Testis (tissue), 3 donors: ENCODE results near the gene AKIP1. TPM values are rescaled to one million over a fixed set of nuclear protein-coding genes. Genes with fewer than 3 reads are reported as not detected.
A peak's percentile ranks its signal among the peaks of the same experiment; 100 is the strongest.

Experiments
- DNase-seq: peaks from one replicate; pipeline ENCODE4 v3.0.0-alpha.2; 2019
- H3K27ac ChIP-seq, 2 donors: fragments of 200-600 bp; sonication (generic); one replicate each; pipeline ENCODE4 v1.5.1; 2019
- H3K27me3 ChIP-seq: fragments of 200-600 bp; sonication (generic); one replicate; pipeline ENCODE4 v1.5.1; 2019
- H3K36me3 ChIP-seq: fragments of 200-600 bp; sonication (generic); one replicate; pipeline ENCODE4 v1.5.1; 2017; ENCODE audit warnings: low read depth; ENCODE audit errors: missing control alignments
- H3K4me1 ChIP-seq: fragments of 200-600 bp; sonication (generic); one replicate; pipeline ENCODE4 v1.5.1; 2019
- H3K4me3 ChIP-seq, 2 donors: fragments of 200-600 bp; sonication (generic); one replicate each; pipeline ENCODE4 v1.5.1; 2017 to 2019
- H3K9me3 ChIP-seq: fragments of 200-600 bp; sonication (generic); one replicate; pipeline ENCODE4 v1.5.1; 2017
- CTCF ChIP-seq, 3 experiments: fragments of 450-650 bp in 2 of 3; fragments of 200-600 bp in 1 of 3; sonication (generic) in 1 of 3; IDR thresholded peaks; one replicate each; pipeline ENCODE4 v1.5.1; 2016 to 2019; ENCODE audit warnings: antibody characterized with exemption in 3 of 3, mild to moderate bottlenecking in 2 of 3, moderate library complexity in 1 of 3
- POLR2A ChIP-seq: fragments of 450-650 bp; IDR thresholded peaks from one replicate; pipeline ENCODE4 v1.6.1; 2017; ENCODE audit warnings: antibody characterized with exemption, mild to moderate bottlenecking, moderate library complexity
- WGBS, 2 donors: methylation state at CpG; one replicate each; pipeline ENCODE4 v1.1.5; 2018; 5-methylcytosine and 5-hydroxymethylcytosine counted together
- intact Hi-C: fragments of 100-400 bp; cut with DNase I; formaldehyde crosslinking; loops from one replicate; pipeline ENCODE4 v1.15.1; 2023; ENCODE audit warnings: low total_unique reads
- polyA plus RNA-seq: library from polyadenylated mRNA; stranded (reverse); fragments of 350-450 nt; fragmentation: Illumina TruSeq; extraction: RNeasy Lipid Tissue Mini Kit (QIAGEN cat#74804); gene quantifications from one replicate; pipeline ENCODE4 v1.2.3, GENCODE V29; 2014; ENCODE audit warnings: low read depth, low replicate concordance; ENCODE audit not compliant: insufficient read depth
- total RNA-seq, 2 donors: library from RNA; depleted of rRNA; stranded (reverse); fragments of >200 nt; gene quantifications; one replicate each; pipeline ENCODE4 v1.2.3, GENCODE V29; 2016

The AKIP1 gene
- total and polyA plus RNA-seq, 3 donors from 2014 or later: 30.9 to 40.4 (median 38.5) TPM

- H3K36me3 ChIP-seq: no peaks in the 10 kb centered on the region
- DNase-seq: peak; percentile 84
- H3K4me3 ChIP-seq: no peak overlapping the region
- intact Hi-C loops: loop anchor here (5.0 kb wide), 1 partner anchor 232 kb away; the partner anchor contains the start of genes RPL27A and TRIM66
- H3K4me1 ChIP-seq: peaks cover 32% of the 10 kb centered on the region
- H3K27me3 ChIP-seq: no peaks in the 10 kb centered on the region
- H3K9me3 ChIP-seq: no peaks in the 10 kb centered on the region
- no peak for TF ChIP-seq POLR2A
- TF ChIP-seq CTCF (IDR thresholded peaks at IDR 0.05): peak; percentile 19 to 56 (median 22)
- 11 to 13% methylated on average over 9 of the region's 9 CpGs for WGBS, 2 donors
- peak overlapping the region; percentile 71 to 89 for H3K27ac ChIP-seq
Observed at GRCh38 chr11:8913961-8914660, 3.1 kb downstream of the AKIP1 start.

- DNase-seq: no peak
- intact Hi-C loops: loop anchor here (5.0 kb wide), 1 partner anchor 232 kb away; the partner anchor contains the start of genes RPL27A and TRIM66
- TF ChIP-seq POLR2A: no peak
- no peak for TF ChIP-seq CTCF (IDR thresholded peaks at IDR 0.05)
- Histone ChIP-seq H3K27ac (peak overlapping the region; percentile 71 to 89), H3K4me1 (peaks cover 32% of the 10 kb centered on the region), H3K4me3 (no peak overlapping the region), H3K9me3 (no peaks in the 10 kb centered on the region), H3K27me3 (no peaks in the 10 kb centered on the region), H3K36me3 (no peaks in the 10 kb centered on the region)
- whole genome bisulfite sequencing, 2 donors: 49 to 51% methylated on average over 4 of the region's 4 CpGs
Observed at GRCh38 chr11:8914661-8915018, 3.7 kb downstream of the AKIP1 start.

GRCh38 chr11:8917157-8917825 lies 6.3 kb downstream of the AKIP1 start:
- H3K4me3 ChIP-seq: no peak overlapping the region
- peak; percentile 44 for DNase-seq
- intact Hi-C loops: no loop called here
- 47 to 52% methylated on average over 5 of the region's 5 CpGs for WGBS, 2 donors
- no peak for TF ChIP-seq CTCF (IDR thresholded peaks at IDR 0.05)
- no peak for TF ChIP-seq POLR2A
- peak overlapping the region; percentile 60 to 71 for H3K27ac ChIP-seq
- no peaks in the 10 kb centered on the region for H3K27me3 ChIP-seq
- H3K4me1 ChIP-seq: peaks cover 30% of the 10 kb centered on the region
- H3K36me3 ChIP-seq: no peaks in the 10 kb centered on the region
- no peaks in the 10 kb centered on the region for H3K9me3 ChIP-seq

GRCh38 chr11:8922691-8923090 lies 11.7 kb downstream of the AKIP1 start:
- 82 to 84% methylated on average over 5 of the region's 5 CpGs for WGBS, 2 donors

More at GRCh38 chr11:8922691-8923090, 11.7 kb downstream of the AKIP1 start:
- Histone ChIP-seq H3K36me3 (no peaks in the 10 kb centered on the region), H3K9me3 (no peaks in the 10 kb centered on the region), H3K27ac (no peak overlapping the region), H3K27me3 (no peaks in the 10 kb centered on the region), H3K4me1 (no peaks in the 10 kb centered on the region), H3K4me3 (no peak overlapping the region)
- DNase-seq: no peak
- no peak for TF ChIP-seq POLR2A
- TF ChIP-seq CTCF (IDR thresholded peaks at IDR 0.05): no peak
- intact Hi-C loops: no loop called here
